OCI-LY1 (cell line): ENCODE measurements around the gene LYPD1.

Experiments used
- CTCF ChIP-seq: fragments of 200-600 bp; sonication (generic), shearing (Covaris generic); IDR thresholded peaks from 2 replicates; pipeline ENCODE4 v1.5.1; 2017; ENCODE audit warnings: mild to moderate bottlenecking, antibody characterized with exemption, low read length, moderate library complexity, mixed read lengths
- EZH2 ChIP-seq: fragments of 200-600 bp; sonication (generic), shearing (Covaris generic); IDR thresholded peaks from 2 replicates; pipeline ENCODE4 v1.8.0; 2017; ENCODE audit warnings: borderline replicate concordance, mixed run types, mild to moderate bottlenecking, antibody characterized with exemption, low read length, moderate library complexity, mixed read lengths

GRCh38 chr2:132640116-132640515 is 29.9 kb downstream of the LYPD1 start:
- TF ChIP-seq CTCF (no peak), EZH2 (no peak)
